Erythroblast (primary cell): ENCODE results near the gene KRTAP5-5.

Experiments used
- GATA1 ChIP-seq: IDR thresholded peaks from 2 replicates; pipeline ENCODE4 v1.6.1; 2011; ENCODE audit warnings: low read depth, mild to moderate bottlenecking, control low read depth, low read length, moderate library complexity
- POLR2A ChIP-seq: IDR thresholded peaks from 2 replicates; pipeline ENCODE4 v1.6.1; 2011; ENCODE audit warnings: mild to moderate bottlenecking, low read length

DNA sequence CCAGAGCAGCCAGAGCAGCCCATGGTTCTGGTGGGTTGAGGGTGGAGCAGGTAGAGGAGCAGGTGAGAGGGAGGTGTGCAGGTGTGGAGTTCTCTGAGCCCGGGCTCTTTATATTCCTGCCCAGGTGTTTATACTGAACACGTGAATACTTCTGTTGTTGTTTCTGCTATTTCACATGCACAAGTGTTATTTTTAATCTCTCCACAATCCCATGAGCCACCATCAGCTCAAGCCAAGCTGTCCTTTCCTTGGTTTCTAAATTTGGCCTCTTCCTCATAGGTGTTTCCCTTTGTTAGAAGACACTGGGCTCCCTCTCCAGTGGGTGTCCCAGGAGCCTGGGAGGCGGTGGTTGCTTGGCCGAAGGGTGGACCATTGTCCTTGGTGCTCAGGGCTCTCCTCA is 21.2 kb upstream of the KRTAP5-5 start, which contains the start of gene KRTAP5-3:
- no peak for TF ChIP-seq POLR2A
- no peak for TF ChIP-seq GATA1
